Measurements from ENCODE around the gene TRMO. TPM values are rescaled to one million over a fixed set of nuclear protein-coding genes. Genes with fewer than 3 reads are reported as not detected.
"Not testable (repeated sequence)": the region's sequence is repeated elsewhere in the genome, so short reads cannot be mapped to it uniquely, and the experiment has no call there.

Gene TRMO
- total RNA-seq, 1 experiment from 2014 or later, result 15.6 TPM

GRCh38 chr9:97954550-97954989, 32.3 kb upstream of the TRMO start:
- Histone ChIP-seq H3K9me3 (replicated peaks) (no peaks in the 10 kb centered on the region; the same call in 1 of the 2 replicates), H3K27me3 (replicated peaks) (0 out of 2 replicates have a peak, but pooled peaks cover 4% of the 10 kb centered on the region), H3K4me3 (no peak overlapping the region), H3K4me1 (replicated peaks) (peaks cover 8% of the 10 kb centered on the region), H3K36me3 (no peaks in the 10 kb centered on the region), H3K27ac (no peak overlapping the region)
- no peak for DNase-seq (ENCODE audit: low read depth in 1 of 2, low spot score in 2 of 2)

DNA sequence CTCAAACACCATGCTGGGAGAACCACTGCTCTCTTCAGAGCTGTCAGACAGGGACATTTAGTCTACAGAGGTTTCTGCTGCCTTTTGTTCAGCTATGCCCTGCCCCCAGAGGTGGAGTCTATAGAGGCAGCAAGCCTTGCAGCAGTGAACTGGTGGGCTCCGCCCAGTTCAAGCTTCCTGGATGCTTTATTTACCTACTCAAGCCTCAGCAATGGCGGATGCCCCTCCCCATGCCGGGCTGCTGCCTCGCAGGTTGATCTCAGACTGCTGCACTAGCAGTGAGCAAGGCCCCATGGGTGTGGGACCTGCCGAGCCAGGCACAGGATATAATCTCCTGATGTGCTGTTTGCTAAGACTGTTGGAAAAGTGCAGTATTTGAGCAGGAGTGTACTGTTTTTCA, 28.6 kb upstream of the TRMO start:
- not testable (repeated sequence) for H3K9me3 ChIP-seq (replicated peaks); H3K27ac ChIP-seq; H3K27me3 ChIP-seq (replicated peaks); H3K4me1 ChIP-seq (replicated peaks); H3K4me3 ChIP-seq; DNase-seq (ENCODE audit: low read depth in 1 of 2, low spot score in 2 of 2); H3K36me3 ChIP-seq

GRCh38 chr9:97947094-97947493, 24.8 kb upstream of the TRMO start:
- H3K27me3 ChIP-seq (replicated peaks); H3K4me1 ChIP-seq (replicated peaks); H3K36me3 ChIP-seq; H3K9me3 ChIP-seq (replicated peaks); H3K4me3 ChIP-seq; DNase-seq (ENCODE audit: low read depth in 1 of 2, low spot score in 2 of 2); H3K27ac ChIP-seq: not testable (repeated sequence)

DNA sequence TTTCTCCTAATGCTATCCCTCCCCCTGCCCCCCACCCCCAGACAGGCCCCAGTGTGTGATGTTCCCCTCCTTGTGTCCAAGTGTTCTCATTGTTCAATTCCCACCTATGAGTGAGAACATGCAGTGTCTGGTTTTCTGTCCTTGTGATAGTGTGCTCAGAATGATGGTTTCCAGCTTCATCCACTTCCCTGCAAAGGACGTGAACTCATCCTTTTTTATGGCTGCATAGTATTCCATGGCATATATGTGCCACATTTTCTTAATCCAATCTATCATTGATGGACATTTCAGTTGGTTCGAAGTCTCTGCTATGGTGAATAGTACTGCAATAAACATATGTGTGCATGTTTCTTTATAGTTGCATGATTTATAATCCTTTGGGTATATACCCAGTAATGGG, 23.2 kb upstream of the TRMO start:
- not testable (repeated sequence) for H3K4me3 ChIP-seq; H3K27me3 ChIP-seq (replicated peaks); DNase-seq (ENCODE audit: low read depth in 1 of 2, low spot score in 2 of 2); H3K27ac ChIP-seq; H3K4me1 ChIP-seq (replicated peaks); H3K36me3 ChIP-seq; H3K9me3 ChIP-seq (replicated peaks)

- Histone ChIP-seq H3K4me1 (replicated peaks) (no peaks in the 10 kb centered on the region), H3K27me3 (replicated peaks) (peaks cover 6% of the 10 kb centered on the region), H3K9me3 (replicated peaks) (no peaks in the 10 kb centered on the region), H3K27ac (no peak overlapping the region), H3K4me3 (no peak overlapping the region), H3K36me3 (no peaks in the 10 kb centered on the region)
- no peak for DNase-seq (ENCODE audit: low read depth in 1 of 2, low spot score in 2 of 2)
Measured at GRCh38 chr9:97944612-97945011, 22.3 kb upstream of the TRMO start.

- Histone ChIP-seq H3K36me3 (no peaks in the 10 kb centered on the region), H3K27ac (no peak overlapping the region), H3K4me3 (no peak overlapping the region), H3K9me3 (replicated peaks) (no peaks in the 10 kb centered on the region), H3K27me3 (replicated peaks) (peaks cover 8% of the 10 kb centered on the region), H3K4me1 (replicated peaks) (no peaks in the 10 kb centered on the region)
- DNase-seq (ENCODE audit: low read depth in 1 of 2, low spot score in 2 of 2), result no peak
Measured at GRCh38 chr9:97943308-97943855, 21.1 kb upstream of the TRMO start.

DNA sequence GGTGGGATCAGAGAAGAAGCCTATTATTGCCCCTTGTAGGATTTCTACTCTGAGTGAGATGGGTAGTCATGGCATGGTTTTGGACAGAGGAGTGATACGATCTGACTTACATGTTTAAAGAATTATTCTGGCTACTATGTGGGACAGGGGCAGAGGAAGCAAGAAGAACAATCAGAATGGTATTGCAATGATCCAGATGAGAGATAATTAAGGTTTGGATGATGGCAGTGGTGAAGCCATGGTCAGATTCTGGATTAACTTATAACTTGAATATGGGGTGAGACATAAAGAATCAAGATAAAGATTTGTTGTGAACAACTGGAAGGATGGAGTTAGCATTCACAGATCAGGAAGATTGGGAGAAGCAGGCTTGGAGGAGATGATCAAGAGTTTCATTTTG, 19.0 kb upstream of the TRMO start:
- peaks cover 15% of the 10 kb centered on the region for H3K27me3 ChIP-seq (replicated peaks)
- H3K4me1 ChIP-seq (replicated peaks), result no peaks in the 10 kb centered on the region
- H3K27ac ChIP-seq, result no peak overlapping the region
- H3K4me3 ChIP-seq, result no peak overlapping the region
- no peaks in the 10 kb centered on the region for H3K36me3 ChIP-seq
- no peaks in the 10 kb centered on the region for H3K9me3 ChIP-seq (replicated peaks)
- no peak for DNase-seq (ENCODE audit: low read depth in 1 of 2, low spot score in 2 of 2)

DNA sequence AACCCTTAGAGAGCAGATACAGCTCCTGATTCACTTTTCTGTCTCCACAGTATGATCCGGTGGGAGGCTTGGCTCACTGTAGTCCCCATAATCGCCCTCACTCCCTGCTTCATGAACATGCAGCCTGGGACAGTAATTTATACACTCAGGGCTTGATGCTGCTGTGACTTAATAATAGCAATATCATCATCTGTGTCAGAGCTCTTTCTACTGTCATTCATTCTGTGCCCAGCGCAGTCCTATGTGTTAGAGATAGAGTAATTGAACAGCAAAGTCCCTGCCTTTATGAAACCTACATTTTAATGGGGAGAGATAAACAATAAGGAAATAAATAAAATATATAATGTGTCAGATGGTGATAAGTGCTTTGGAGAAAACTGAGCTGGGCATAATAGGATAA, 18.4 kb upstream of the TRMO start:
- Histone ChIP-seq H3K27ac (no peak overlapping the region), H3K4me1 (replicated peaks) (no peaks in the 10 kb centered on the region), H3K4me3 (no peak overlapping the region), H3K36me3 (no peaks in the 10 kb centered on the region), H3K27me3 (replicated peaks) (peaks cover 21% of the 10 kb centered on the region), H3K9me3 (replicated peaks) (no peaks in the 10 kb centered on the region)
- DNase-seq (ENCODE audit: low read depth in 1 of 2, low spot score in 2 of 2), result no peak

DNA sequence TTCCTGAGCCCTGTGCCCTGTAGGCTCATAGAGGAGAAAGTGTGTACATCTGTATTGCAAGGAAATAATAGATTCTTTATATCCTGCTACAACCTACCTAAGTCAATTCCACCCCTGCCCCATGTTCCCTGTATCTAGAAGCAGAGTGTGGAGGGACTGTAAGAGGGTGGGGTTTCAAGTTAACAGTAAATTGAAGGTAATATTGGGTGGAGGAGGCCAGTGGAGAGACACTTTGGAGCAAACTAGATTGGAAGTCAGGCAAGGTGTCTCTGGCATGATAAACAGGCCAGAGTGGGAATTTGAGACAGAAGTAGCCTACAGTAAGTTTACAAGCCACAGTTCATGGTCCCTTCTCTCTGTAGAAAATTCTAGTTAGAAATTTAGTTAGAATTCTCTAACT, 17.9 kb upstream of the TRMO start:
- no peak overlapping the region for H3K27ac ChIP-seq
- H3K27me3 ChIP-seq (replicated peaks), result peaks cover 21% of the 10 kb centered on the region
- DNase-seq (ENCODE audit: low read depth in 1 of 2, low spot score in 2 of 2), result no peak
- no peaks in the 10 kb centered on the region for H3K9me3 ChIP-seq (replicated peaks)
- H3K4me1 ChIP-seq (replicated peaks), result no peaks in the 10 kb centered on the region
- H3K4me3 ChIP-seq, result no peak overlapping the region
- H3K36me3 ChIP-seq, result no peaks in the 10 kb centered on the region

DNA sequence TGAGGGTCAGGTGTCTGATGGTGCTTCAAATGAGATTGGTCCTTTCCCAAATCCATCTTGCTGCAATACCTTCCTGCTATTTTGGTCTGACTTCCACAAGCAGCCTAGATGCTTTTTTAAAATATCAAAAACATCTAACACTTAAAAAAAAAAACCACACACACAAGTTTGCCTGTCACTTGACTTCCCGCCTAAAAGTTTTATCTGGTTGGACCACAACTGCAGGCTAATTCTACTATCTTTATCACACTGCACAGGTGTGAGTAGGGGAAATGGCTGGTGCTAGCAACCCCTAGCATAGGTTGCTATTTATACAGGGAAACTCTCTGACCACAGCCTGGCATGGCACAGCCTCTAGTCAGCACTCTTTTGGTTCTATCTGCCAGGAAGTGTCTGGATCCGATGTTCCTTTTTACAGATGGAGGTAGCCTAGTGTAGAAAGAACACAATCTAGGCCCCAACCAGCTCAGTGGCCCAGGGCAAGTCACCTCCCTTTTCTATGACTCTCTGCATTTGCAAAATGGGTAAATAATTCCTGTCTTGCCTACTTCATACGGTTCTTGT, 15.9 kb upstream of the TRMO start, which contains the start of gene HEMGN:
TSS of gene HEMGN (minus strand) at position 92 of the 564 bp plus-strand sequence. CDS start at position 56, 36 bp downstream.
- no peak within 1 kb of the TSS for H3K27ac ChIP-seq
- no peaks in the 10 kb centered on the region for H3K4me1 ChIP-seq (replicated peaks)
- no peak for DNase-seq (ENCODE audit: low read depth in 1 of 2, low spot score in 2 of 2)
- H3K27me3 ChIP-seq (replicated peaks), result peaks cover 30% of the 10 kb centered on the region
- H3K4me3 ChIP-seq, result no peak within 1 kb of the TSS
- H3K9me3 ChIP-seq (replicated peaks), result no peaks in the 10 kb centered on the region
- H3K36me3 ChIP-seq, result no peaks in the 10 kb centered on the region

DNA sequence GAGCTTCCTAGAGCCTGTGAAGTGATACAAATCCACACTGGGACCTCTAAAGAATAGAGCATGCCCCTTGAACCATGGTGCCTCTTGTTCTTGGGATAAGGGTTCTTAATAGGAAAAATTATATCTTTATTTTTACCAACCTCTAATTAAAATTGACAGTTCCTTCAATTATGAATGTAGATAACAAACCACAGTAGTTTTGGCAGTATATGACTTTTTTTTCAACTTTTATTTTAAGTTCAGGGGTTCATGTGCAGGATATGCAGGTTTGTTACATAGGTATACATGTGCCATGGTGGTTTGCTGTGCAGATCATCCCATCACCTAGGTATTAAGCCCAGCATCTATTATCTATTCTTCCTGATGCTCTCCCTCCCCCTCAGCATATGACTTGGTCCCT, 14.7 kb upstream of the TRMO start:
- Histone ChIP-seq H3K36me3 (no peaks in the 10 kb centered on the region), H3K4me1 (replicated peaks) (no peaks in the 10 kb centered on the region), H3K27me3 (replicated peaks) (peaks cover 34% of the 10 kb centered on the region), H3K27ac (no peak overlapping the region), H3K9me3 (replicated peaks) (no peaks in the 10 kb centered on the region), H3K4me3 (no peak overlapping the region)
- no peak for DNase-seq (ENCODE audit: low read depth in 1 of 2, low spot score in 2 of 2)

DNA sequence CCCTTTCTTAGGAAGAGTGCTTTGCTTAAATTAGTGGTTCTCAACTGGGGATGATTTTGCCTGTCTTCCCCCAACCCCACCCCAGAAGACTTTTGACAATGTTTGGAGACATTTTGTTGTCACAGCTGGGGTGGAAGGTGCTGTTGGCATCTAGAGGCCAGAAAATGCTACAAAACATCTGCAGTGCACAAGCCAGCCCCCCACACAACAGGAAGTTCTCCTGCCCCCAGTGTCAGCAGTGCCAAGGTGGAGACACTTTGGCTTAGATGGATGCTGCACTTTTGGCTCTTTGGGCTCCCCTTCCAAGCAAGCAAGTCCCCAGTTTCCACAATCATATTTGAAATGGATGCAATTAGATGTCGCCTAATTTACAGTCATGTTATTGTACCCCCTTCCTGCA, 13.0 kb upstream of the TRMO start:
- Histone ChIP-seq H3K4me3 (no peak overlapping the region), H3K4me1 (replicated peaks) (no peaks in the 10 kb centered on the region), H3K27ac (no peak overlapping the region), H3K36me3 (no peaks in the 10 kb centered on the region), H3K9me3 (replicated peaks) (no peaks in the 10 kb centered on the region), H3K27me3 (replicated peaks) (peaks cover 43% of the 10 kb centered on the region)
- no peak for DNase-seq (ENCODE audit: low read depth in 1 of 2, low spot score in 2 of 2)

GRCh38 chr9:97934321-97935115, 12.2 kb upstream of the TRMO start:
- Histone ChIP-seq H3K27me3 (replicated peaks) (peaks cover 45% of the 10 kb centered on the region), H3K4me1 (replicated peaks) (no peaks in the 10 kb centered on the region), H3K36me3 (no peaks in the 10 kb centered on the region), H3K9me3 (replicated peaks) (no peaks in the 10 kb centered on the region), H3K27ac (no peak overlapping the region), H3K4me3 (no peak overlapping the region)
- DNase-seq (ENCODE audit: low read depth in 1 of 2, low spot score in 2 of 2), result no peak

GRCh38 chr9:97933297-97933998, 11.1 kb upstream of the TRMO start:
- Histone ChIP-seq H3K27me3 (replicated peaks) (peaks cover 45% of the 10 kb centered on the region), H3K9me3 (replicated peaks) (no peaks in the 10 kb centered on the region), H3K4me3 (no peak overlapping the region), H3K27ac (no peak overlapping the region), H3K4me1 (replicated peaks) (no peaks in the 10 kb centered on the region), H3K36me3 (no peaks in the 10 kb centered on the region)
- DNase-seq (ENCODE audit: low read depth in 1 of 2, low spot score in 2 of 2), result no peak

Data from SJSA1 (cell line).